Cardiac fibroblast (primary cell): Measurements from ENCODE around the gene ALG14.
A peak's percentile ranks its signal among the peaks of the same experiment; 100 is the strongest.

Experiments used
- DNase-seq, 2 donors: peaks; one replicate each; pipeline versions ENCODE4 v3.0.0 to v3.0.0-alpha.2; 2010; ENCODE audit warnings: low read depth in 2 of 2
- H3K4me3 ChIP-seq, 2 donors: replicated peaks in 1 of 2; 1 replicate in 1 of 2; 2 replicates in 1 of 2; pipeline ENCODE4 v1.5.1; 2011; ENCODE audit warnings: low read depth in 2 of 2, low read length in 2 of 2, mild to moderate bottlenecking in 2 of 2, moderate library complexity in 1 of 2
- CTCF ChIP-seq: IDR thresholded peaks from one replicate; pipeline ENCODE4 v1.5.1; 2011; ENCODE audit warnings: low read depth, mild to moderate bottlenecking, low read length, inconsistent platforms

ALG14 gene

GRCh38 chr1:95072117-95072516 is 634 bp downstream of the ALG14 start:
- peak overlapping the region; percentile 67 to 90 for H3K4me3 ChIP-seq
- TF ChIP-seq CTCF: no peak
- DNase-seq: no peak

- no peak for DNase-seq
- TF ChIP-seq CTCF: no peak
- no peak overlapping the region for H3K4me3 ChIP-seq
These were observed 1.2 kb downstream of the ALG14 start for GRCh38 chr1:95071539-95071938.

- no peak overlapping the region for H3K4me3 ChIP-seq
- no peak for DNase-seq
- no peak for TF ChIP-seq CTCF
These were observed 3.0 kb downstream of the ALG14 start for GRCh38 chr1:95069710-95070093.

- no peak for TF ChIP-seq CTCF
- no peak for DNase-seq
These were observed 3.6 kb downstream of the ALG14 start for GRCh38 chr1:95068956-95069709.

GRCh38 chr1:95067568-95067967 is 5.2 kb downstream of the ALG14 start:
- H3K4me3 ChIP-seq: no peak overlapping the region
- no peak for TF ChIP-seq CTCF
- DNase-seq: no peak

More at GRCh38 chr1:95068956-95069709, 3.6 kb downstream of the ALG14 start:
- H3K4me3 ChIP-seq: no peak overlapping the region

GRCh38 chr1:95067062-95067461 is 5.7 kb downstream of the ALG14 start:
- no peak for DNase-seq
- no peak for TF ChIP-seq CTCF
- H3K4me3 ChIP-seq: no peak overlapping the region

GRCh38 chr1:95061445-95062006 is 11.2 kb downstream of the ALG14 start:
- no peak for TF ChIP-seq CTCF
- H3K4me3 ChIP-seq: no peak overlapping the region
- peak in 1 of 2 donors; percentile 18 for DNase-seq
